C4-2B (cell line): ENCODE results near the gene ATP2A3.

Experiments used
- ZFX ChIP-seq: fragments of 450-650 bp; IDR thresholded peaks from 2 replicates; pipeline ENCODE4 v1.6.1; 2017
- TF ChIP-seq, protein P1 (sequence below): fragments of 450-650 bp; conservative IDR thresholded peaks from 2 replicates; pipeline ENCODE4 v1.5.1; 2017; ENCODE audit warnings: mild to moderate bottlenecking

DNA sequence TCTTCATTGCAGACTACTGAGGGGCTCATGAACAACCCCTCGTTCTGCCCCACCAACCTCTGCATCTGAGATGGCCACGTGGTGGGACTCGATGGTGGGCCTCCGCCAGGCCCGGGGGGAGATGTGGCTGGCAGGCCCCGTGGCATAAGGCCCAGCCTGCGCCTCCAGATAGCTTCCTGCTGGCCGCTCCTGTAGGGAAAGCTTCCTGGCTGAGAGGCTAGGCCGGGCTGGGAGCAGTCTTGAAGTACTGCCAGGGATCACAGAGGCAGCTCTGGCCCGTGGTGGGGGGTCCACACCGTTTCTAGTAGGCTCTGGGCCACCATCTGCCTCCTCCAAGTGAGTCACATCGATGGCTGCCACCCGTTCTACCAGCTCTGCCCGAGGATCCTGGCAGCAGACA, 79.0 kb downstream of the ATP2A3 start:
- TF ChIP-seq, protein P1, sequence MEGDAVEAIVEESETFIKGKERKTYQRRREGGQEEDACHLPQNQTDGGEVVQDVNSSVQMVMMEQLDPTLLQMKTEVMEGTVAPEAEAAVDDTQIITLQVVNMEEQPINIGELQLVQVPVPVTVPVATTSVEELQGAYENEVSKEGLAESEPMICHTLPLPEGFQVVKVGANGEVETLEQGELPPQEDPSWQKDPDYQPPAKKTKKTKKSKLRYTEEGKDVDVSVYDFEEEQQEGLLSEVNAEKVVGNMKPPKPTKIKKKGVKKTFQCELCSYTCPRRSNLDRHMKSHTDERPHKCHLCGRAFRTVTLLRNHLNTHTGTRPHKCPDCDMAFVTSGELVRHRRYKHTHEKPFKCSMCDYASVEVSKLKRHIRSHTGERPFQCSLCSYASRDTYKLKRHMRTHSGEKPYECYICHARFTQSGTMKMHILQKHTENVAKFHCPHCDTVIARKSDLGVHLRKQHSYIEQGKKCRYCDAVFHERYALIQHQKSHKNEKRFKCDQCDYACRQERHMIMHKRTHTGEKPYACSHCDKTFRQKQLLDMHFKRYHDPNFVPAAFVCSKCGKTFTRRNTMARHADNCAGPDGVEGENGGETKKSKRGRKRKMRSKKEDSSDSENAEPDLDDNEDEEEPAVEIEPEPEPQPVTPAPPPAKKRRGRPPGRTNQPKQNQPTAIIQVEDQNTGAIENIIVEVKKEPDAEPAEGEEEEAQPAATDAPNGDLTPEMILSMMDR: no peak
- TF ChIP-seq ZFX: no peak
